Thymus (tissue), 11 donors: ENCODE measurements around the gene TENM3. TPM values are rescaled to one million over a fixed set of nuclear protein-coding genes. Genes with fewer than 3 reads are reported as not detected.

Experiments used
- DNase-seq, 9 donors: peaks; one replicate each; pipeline ENCODE4 v3.0.0-alpha.2; 2013; ENCODE audit warnings: low spot score in 9 of 9, low read depth in 6 of 9, missing footprints in 1 of 9
- H3K27ac ChIP-seq, 2 donors: one replicate each; pipeline ENCODE4 v1.5.1; 2013; ENCODE audit warnings: control low read depth in 1 of 2, low read depth in 1 of 2, low read length in 1 of 2, mild to moderate bottlenecking in 1 of 2, moderate library complexity in 1 of 2
- H3K27me3 ChIP-seq, 2 donors: one replicate each; pipeline ENCODE4 v1.5.1; 2013; ENCODE audit warnings: low read length in 1 of 2; ENCODE audit not compliant: control insufficient read depth in 2 of 2, insufficient read depth in 1 of 2
- H3K36me3 ChIP-seq, 2 donors: one replicate each; pipeline ENCODE4 v1.5.1; 2013; ENCODE audit warnings: low read length in 1 of 2, mild to moderate bottlenecking in 1 of 2, moderate library complexity in 1 of 2; ENCODE audit not compliant: control insufficient read depth in 2 of 2, insufficient read depth in 2 of 2
- H3K4me1 ChIP-seq, 2 donors: one replicate each; pipeline ENCODE4 v1.5.1; 2013; ENCODE audit warnings: low read length in 2 of 2; ENCODE audit not compliant: control insufficient read depth in 2 of 2, insufficient read depth in 2 of 2
- H3K4me3 ChIP-seq, 2 donors: one replicate each; pipeline ENCODE4 v1.5.1; 2013; ENCODE audit warnings: low read length in 2 of 2, control low read depth in 1 of 2, mild to moderate bottlenecking in 1 of 2
- H3K9me3 ChIP-seq, 2 donors: one replicate each; pipeline ENCODE4 v1.5.1; 2013; ENCODE audit warnings: low read length in 1 of 2, mild to moderate bottlenecking in 1 of 2; ENCODE audit not compliant: control insufficient read depth in 2 of 2, insufficient read depth in 1 of 2
- WGBS: extraction: QIAGEN DNeasy Blood & Tissue Kit; methylation state at CpG from one replicate; pipeline ENCODE4 v1.1.7; 2013; 5-methylcytosine and 5-hydroxymethylcytosine counted together
- polyA plus RNA-seq: library from polyadenylated mRNA; stranded (reverse); fragments of 200-250 nt; gene quantifications from one replicate; pipeline ENCODE4 v1.2.3, GENCODE V29; 2013
- total RNA-seq: library from RNA; stranded (reverse); fragments of 120-200 nt; gene quantifications from one replicate; pipeline ENCODE4 v1.2.4, GENCODE V29; 2013
- donor health status: healthy.

TENM3 gene
- total and polyA plus RNA-seq, 2 donors, result 2.1 to 9.5 TPM

GRCh38 chr4:182257016-182257415 is 13.8 kb downstream of the TENM3 start:
- Histone ChIP-seq H3K27ac (no peak overlapping the region), H3K4me1 (no peaks in the 10 kb centered on the region), H3K4me3 (no peak overlapping the region), H3K36me3 (no peaks in the 10 kb centered on the region), H3K9me3 (no peaks in the 10 kb centered on the region), H3K27me3 (no peaks in the 10 kb centered on the region)
- 83% methylated on average over 3 of the region's 3 CpGs for WGBS
- DNase-seq, result no peak

- Histone ChIP-seq H3K9me3 (no peaks in the 10 kb centered on the region), H3K27ac (no peak overlapping the region), H3K27me3 (no peaks in the 10 kb centered on the region), H3K4me3 (no peak overlapping the region), H3K36me3 (no peaks in the 10 kb centered on the region), H3K4me1 (no peaks in the 10 kb centered on the region)
- DNase-seq, result no peak
- WGBS, result 60% methylated on average over 3 of the region's 3 CpGs
Measured at GRCh38 chr4:182257503-182257902, 14.3 kb downstream of the TENM3 start.

- 49% methylated on average over 4 of the region's 4 CpGs for WGBS
- Histone ChIP-seq H3K27ac (no peak overlapping the region), H3K4me1 (no peaks in the 10 kb centered on the region), H3K9me3 (peaks cover 0 to 3% of the 10 kb centered on the region in 2 donors), H3K27me3 (no peaks in the 10 kb centered on the region), H3K36me3 (no peaks in the 10 kb centered on the region), H3K4me3 (no peak overlapping the region)
- no peak for DNase-seq
Measured at GRCh38 chr4:182258441-182259000, 15.3 kb downstream of the TENM3 start.

DNA sequence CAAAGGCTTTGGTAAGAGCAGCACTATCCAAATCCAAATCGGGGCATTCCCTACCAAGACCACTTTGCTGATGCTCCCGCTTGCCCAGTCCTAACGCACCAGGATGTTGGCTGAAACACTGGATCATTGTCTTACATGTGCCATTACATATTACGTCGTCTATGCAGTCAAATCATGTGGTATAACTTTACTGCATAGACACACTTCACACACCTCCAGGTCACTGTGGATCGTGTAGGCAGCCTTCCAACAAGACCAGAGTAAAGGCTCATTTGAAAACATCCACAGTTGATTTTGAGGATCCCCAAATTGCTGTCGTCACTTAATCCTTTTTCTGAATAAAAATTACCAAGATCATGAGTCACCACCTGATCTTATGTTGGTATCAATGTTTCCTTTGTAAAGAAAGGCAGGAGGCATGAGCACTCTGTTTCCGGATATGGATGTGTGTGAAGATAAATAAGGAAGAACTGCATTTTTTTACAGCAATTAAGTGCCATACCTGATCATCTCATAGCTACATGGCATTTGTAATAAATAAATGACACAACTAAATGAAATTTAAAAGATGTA is 18.5 kb downstream of the TENM3 start:
- no peaks in the 10 kb centered on the region for H3K36me3 ChIP-seq
- H3K4me3 ChIP-seq, result no peak overlapping the region
- H3K27me3 ChIP-seq, result no peaks in the 10 kb centered on the region
- no peak for DNase-seq
- no peaks in the 10 kb centered on the region for H3K4me1 ChIP-seq
- H3K27ac ChIP-seq, result no peak overlapping the region
- H3K9me3 ChIP-seq, result peaks cover 0 to 4% of the 10 kb centered on the region in 2 donors
- WGBS, result 95% methylated on average over 8 of the region's 8 CpGs

DNA sequence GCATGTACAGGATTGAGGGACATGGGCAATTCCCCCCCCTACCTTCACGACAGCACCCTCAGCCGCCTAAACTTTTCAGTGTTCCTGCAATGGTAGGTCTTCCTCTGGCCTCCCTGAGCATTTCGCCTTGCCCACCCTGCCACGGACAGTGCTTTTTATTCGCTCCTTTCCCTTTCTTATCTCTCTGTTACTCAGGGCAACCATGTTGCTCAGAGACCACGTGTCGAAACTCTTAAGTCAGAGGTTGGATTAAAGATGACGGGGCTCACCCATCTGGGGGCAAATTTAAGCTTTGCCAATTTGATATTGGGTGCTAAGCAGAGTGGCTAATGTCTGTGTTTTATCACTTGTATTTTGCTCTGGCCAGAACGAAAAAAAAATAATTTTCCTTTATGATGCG is 20.4 kb downstream of the TENM3 start:
- H3K36me3 ChIP-seq, result no peaks in the 10 kb centered on the region
- DNase-seq, result no peak
- no peak overlapping the region for H3K4me3 ChIP-seq
- WGBS, result 92% methylated on average over 10 of the region's 10 CpGs
- no peaks in the 10 kb centered on the region for H3K4me1 ChIP-seq
- no peaks in the 10 kb centered on the region for H3K27me3 ChIP-seq
- H3K9me3 ChIP-seq, result peaks cover 0 to 4% of the 10 kb centered on the region in 2 donors
- H3K27ac ChIP-seq, result no peak overlapping the region

GRCh38 chr4:182264139-182264752 is 21.0 kb downstream of the TENM3 start:
- H3K9me3 ChIP-seq, result peaks cover 0 to 4% of the 10 kb centered on the region in 2 donors
- no peaks in the 10 kb centered on the region for H3K27me3 ChIP-seq
- H3K4me1 ChIP-seq, result no peaks in the 10 kb centered on the region
- H3K27ac ChIP-seq, result no peak overlapping the region
- DNase-seq, result no peak
- no peak overlapping the region for H3K4me3 ChIP-seq
- no peaks in the 10 kb centered on the region for H3K36me3 ChIP-seq
- 84% methylated on average over 13 of the region's 13 CpGs for WGBS

GRCh38 chr4:182265881-182266280 is 22.7 kb downstream of the TENM3 start:
- H3K27ac ChIP-seq, result no peak overlapping the region

DNA sequence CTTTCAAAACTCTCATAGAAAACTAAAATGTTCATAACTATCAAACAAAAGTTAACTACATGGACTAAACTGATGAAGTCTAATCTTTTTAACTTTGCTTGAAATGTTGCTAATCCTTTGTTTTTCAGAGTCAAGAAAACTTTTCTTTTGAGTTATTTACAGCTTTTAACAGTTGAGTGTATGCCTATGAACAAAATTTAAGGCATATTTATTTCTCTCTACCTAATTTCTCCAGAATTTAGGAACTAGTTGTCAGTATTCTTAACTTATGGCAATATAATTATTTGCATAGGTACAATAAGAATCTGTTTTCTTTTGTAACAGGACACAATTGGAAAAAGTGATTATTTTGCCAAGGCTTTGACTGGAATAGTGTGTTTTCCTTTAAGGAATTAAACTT is 23.8 kb downstream of the TENM3 start:
- H3K9me3 ChIP-seq, result peaks cover 0 to 8% of the 10 kb centered on the region in 2 donors
- DNase-seq, result no peak
- no peaks in the 10 kb centered on the region for H3K4me1 ChIP-seq
- no peaks in the 10 kb centered on the region for H3K27me3 ChIP-seq
- H3K27ac ChIP-seq, result no peak overlapping the region
- no peaks in the 10 kb centered on the region for H3K36me3 ChIP-seq
- H3K4me3 ChIP-seq, result no peak overlapping the region

More at GRCh38 chr4:182265881-182266280, 22.7 kb downstream of the TENM3 start:
- H3K36me3 ChIP-seq, result no peaks in the 10 kb centered on the region
- H3K4me1 ChIP-seq, result no peaks in the 10 kb centered on the region
- DNase-seq, result no peak
- no peak overlapping the region for H3K4me3 ChIP-seq
- WGBS, result 73% methylated on average over 3 of the region's 3 CpGs
- H3K27me3 ChIP-seq, result no peaks in the 10 kb centered on the region
- H3K9me3 ChIP-seq, result peaks cover 0 to 4% of the 10 kb centered on the region in 2 donors

DNA sequence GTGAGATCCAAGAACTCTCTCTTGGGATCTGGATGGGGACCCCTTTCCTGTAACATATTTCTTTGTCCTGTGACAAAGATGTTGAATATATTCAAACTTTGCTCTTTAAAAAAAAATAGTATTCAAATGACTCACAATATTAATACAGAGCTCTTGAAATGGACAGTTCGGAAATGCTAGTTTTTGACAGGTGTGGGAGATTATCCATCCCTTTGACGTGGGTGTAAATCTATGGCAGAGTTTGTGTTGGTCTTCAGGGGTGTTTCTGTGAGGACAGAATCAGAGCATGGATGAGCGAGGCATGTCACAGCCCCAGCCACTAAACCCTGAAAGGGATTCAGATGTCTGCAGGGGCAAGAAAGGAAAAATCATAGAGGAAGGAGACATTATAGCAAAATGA is 25.8 kb downstream of the TENM3 start:
- no peak overlapping the region for H3K27ac ChIP-seq
- peaks cover 0 to 3% of the 10 kb centered on the region in 2 donors for H3K9me3 ChIP-seq
- DNase-seq, result no peak
- H3K4me3 ChIP-seq, result no peak overlapping the region
- no peaks in the 10 kb centered on the region for H3K36me3 ChIP-seq
- 90% methylated on average over 3 of the region's 3 CpGs for WGBS
- no peaks in the 10 kb centered on the region for H3K27me3 ChIP-seq
- H3K4me1 ChIP-seq, result no peaks in the 10 kb centered on the region
